Immature natural killer cell (primary cell): ENCODE measurements around the gene PTPRT. TPM values are rescaled to one million over a fixed set of nuclear protein-coding genes. Genes with fewer than 3 reads are reported as not detected.

Experiments
- DNase-seq, 3 donors: peaks; one replicate each; pipeline ENCODE4 v3.0.0; 2022; ENCODE audit warnings: mixed read lengths in 1 of 3
- H3K27ac Mint-ChIP-seq, 6 donors: one replicate each; pipeline ENCODE4 v1.8.0; 2020; ENCODE audit warnings: mixed read lengths in 6 of 6, mild to moderate bottlenecking in 5 of 6, inconsistent platforms in 4 of 6, moderate library complexity in 3 of 6
- H3K27me3 Mint-ChIP-seq, 3 donors: one replicate each; pipeline ENCODE4 v1.8.0; 2020 to 2021; ENCODE audit warnings: low read depth in 3 of 3, mild to moderate bottlenecking in 3 of 3, mixed read lengths in 3 of 3, moderate library complexity in 3 of 3, inconsistent platforms in 1 of 3
- H3K36me3 Mint-ChIP-seq, 3 donors: one replicate each; pipeline ENCODE4 v1.8.0; 2020; ENCODE audit warnings: mixed read lengths in 3 of 3, inconsistent platforms in 2 of 3, mild to moderate bottlenecking in 2 of 3
- H3K4me1 Mint-ChIP-seq, 2 donors: one replicate each; pipeline ENCODE4 v1.8.0; 2020; ENCODE audit warnings: inconsistent platforms in 2 of 2, mild to moderate bottlenecking in 2 of 2, mixed read lengths in 2 of 2, moderate library complexity in 1 of 2
- H3K4me3 Mint-ChIP-seq, 5 donors: one replicate each; pipeline ENCODE4 v1.8.0; 2020; ENCODE audit warnings: mild to moderate bottlenecking in 5 of 5, mixed read lengths in 5 of 5, inconsistent platforms in 3 of 5, moderate library complexity in 3 of 5
- H3K9me3 Mint-ChIP-seq, 6 donors: one replicate each; pipeline ENCODE4 v1.8.0; 2020; ENCODE audit warnings: mild to moderate bottlenecking in 6 of 6, mixed read lengths in 6 of 6, inconsistent platforms in 4 of 6, moderate library complexity in 3 of 6
- polyA plus RNA-seq, 3 donors: library from polyadenylated mRNA; unstranded; fragments of 300-500 nt; fragmentation: Illumina TruSeq; gene quantifications; one replicate each; pipeline ENCODE4 v1.2.3, GENCODE V29; 2021

PTPRT gene
- polyA plus RNA-seq, 3 donors from 2014 or later: not detected

GRCh38 chr20:42368910-42369309 lies 820.8 kb downstream of the PTPRT start:
- H3K9me3 Mint-ChIP-seq: peaks cover 0 to 12% (median 4%) of the 10 kb centered on the region in 6 donors
- DNase-seq: no peak
- no peak overlapping the region for H3K4me3 Mint-ChIP-seq
- no peaks in the 10 kb centered on the region for H3K36me3 Mint-ChIP-seq
- H3K4me1 Mint-ChIP-seq: no peaks in the 10 kb centered on the region
- H3K27me3 Mint-ChIP-seq: peaks cover 0 to 4% (median 0%) of the 10 kb centered on the region in 3 donors
- no peak overlapping the region for H3K27ac Mint-ChIP-seq

- Mint-ChIP-seq H3K36me3 (no peaks in the 10 kb centered on the region), H3K27me3 (peaks cover 0 to 4% (median 2%) of the 10 kb centered on the region in 3 donors), H3K27ac (no peak overlapping the region), H3K4me1 (no peaks in the 10 kb centered on the region), H3K4me3 (no peak overlapping the region), H3K9me3 (peaks cover 0 to 12% (median 3%) of the 10 kb centered on the region in 6 donors)
- no peak for DNase-seq
Observed at GRCh38 chr20:42366626-42367025, 823.1 kb downstream of the PTPRT start.

GRCh38 chr20:42364446-42364845 lies 825.3 kb downstream of the PTPRT start:
- H3K4me1 Mint-ChIP-seq: no peaks in the 10 kb centered on the region
- peaks cover 0 to 12% (median 2%) of the 10 kb centered on the region in 6 donors for H3K9me3 Mint-ChIP-seq
- peaks cover 0 to 4% (median 2%) of the 10 kb centered on the region in 3 donors for H3K27me3 Mint-ChIP-seq
- no peak overlapping the region for H3K27ac Mint-ChIP-seq
- no peak overlapping the region for H3K4me3 Mint-ChIP-seq
- H3K36me3 Mint-ChIP-seq: no peaks in the 10 kb centered on the region
- no peak for DNase-seq

GRCh38 chr20:42361402-42361970 lies 828.2 kb downstream of the PTPRT start:
- no peak overlapping the region for H3K27ac Mint-ChIP-seq
- no peaks in the 10 kb centered on the region for H3K4me1 Mint-ChIP-seq
- H3K36me3 Mint-ChIP-seq: no peaks in the 10 kb centered on the region
- H3K4me3 Mint-ChIP-seq: no peak overlapping the region
- H3K27me3 Mint-ChIP-seq: peaks cover 0 to 2% (median 0%) of the 10 kb centered on the region in 3 donors
- DNase-seq: no peak
- H3K9me3 Mint-ChIP-seq: peaks cover 1 to 8% (median 3%) of the 10 kb centered on the region in 6 donors

- Mint-ChIP-seq H3K36me3 (no peaks in the 10 kb centered on the region), H3K9me3 (peaks cover 0 to 7% (median 2%) of the 10 kb centered on the region in 6 donors), H3K27me3 (peaks cover 0 to 2% (median 0%) of the 10 kb centered on the region in 3 donors), H3K4me1 (no peaks in the 10 kb centered on the region), H3K27ac (no peak overlapping the region), H3K4me3 (no peak overlapping the region)
- no peak for DNase-seq
Observed at GRCh38 chr20:42360621-42361020, 829.1 kb downstream of the PTPRT start.

- no peak for DNase-seq
- no peak overlapping the region for H3K4me3 Mint-ChIP-seq
- H3K9me3 Mint-ChIP-seq: peaks cover 0 to 7% (median 2%) of the 10 kb centered on the region in 6 donors
- no peaks in the 10 kb centered on the region for H3K36me3 Mint-ChIP-seq
- H3K4me1 Mint-ChIP-seq: no peaks in the 10 kb centered on the region
- no peak overlapping the region for H3K27ac Mint-ChIP-seq
- H3K27me3 Mint-ChIP-seq: peaks cover 0 to 2% (median 0%) of the 10 kb centered on the region in 3 donors
Observed at GRCh38 chr20:42359617-42360016, 830.1 kb downstream of the PTPRT start.

GRCh38 chr20:42352096-42352495 lies 837.6 kb downstream of the PTPRT start:
- Mint-ChIP-seq H3K4me1 (no peaks in the 10 kb centered on the region), H3K27ac (no peak overlapping the region), H3K4me3 (no peak overlapping the region), H3K36me3 (no peaks in the 10 kb centered on the region), H3K27me3 (peaks cover 0 to 2% (median 0%) of the 10 kb centered on the region in 3 donors), H3K9me3 (peaks cover 0 to 6% (median 4%) of the 10 kb centered on the region in 6 donors)
- DNase-seq: no peak

GRCh38 chr20:42350521-42350920 lies 839.2 kb downstream of the PTPRT start:
- Mint-ChIP-seq H3K4me1 (no peaks in the 10 kb centered on the region), H3K9me3 (peaks cover 0 to 8% (median 0%) of the 10 kb centered on the region in 6 donors)

GRCh38 chr20:42346189-42347170 lies 843.2 kb downstream of the PTPRT start:
- DNase-seq: no peak
- no peak overlapping the region for H3K4me3 Mint-ChIP-seq
- no peaks in the 10 kb centered on the region for H3K4me1 Mint-ChIP-seq
- H3K27me3 Mint-ChIP-seq: peaks cover 0 to 2% (median 0%) of the 10 kb centered on the region in 3 donors
- no peaks in the 10 kb centered on the region for H3K36me3 Mint-ChIP-seq
- peaks cover 0 to 6% (median 2%) of the 10 kb centered on the region in 6 donors for H3K9me3 Mint-ChIP-seq
- H3K27ac Mint-ChIP-seq: no peak overlapping the region

More at GRCh38 chr20:42350521-42350920, 839.2 kb downstream of the PTPRT start:
- Mint-ChIP-seq H3K27me3 (peaks cover 0 to 2% (median 0%) of the 10 kb centered on the region in 3 donors), H3K36me3 (no peaks in the 10 kb centered on the region), H3K27ac (no peak overlapping the region), H3K4me3 (no peak overlapping the region)
- DNase-seq: no peak

- Mint-ChIP-seq H3K36me3 (no peaks in the 10 kb centered on the region), H3K9me3 (peaks cover 0 to 10% (median 3%) of the 10 kb centered on the region in 6 donors), H3K27ac (no peak overlapping the region), H3K27me3 (peaks cover 0 to 3% (median 0%) of the 10 kb centered on the region in 3 donors), H3K4me3 (no peak overlapping the region), H3K4me1 (no peaks in the 10 kb centered on the region)
- DNase-seq: no peak
Observed at GRCh38 chr20:42341654-42342053, 848.1 kb downstream of the PTPRT start.

GRCh38 chr20:42340368-42340767 lies 849.3 kb downstream of the PTPRT start:
- peaks cover 0 to 3% (median 0%) of the 10 kb centered on the region in 3 donors for H3K27me3 Mint-ChIP-seq
- H3K9me3 Mint-ChIP-seq: peaks cover 0 to 10% (median 4%) of the 10 kb centered on the region in 6 donors
- DNase-seq: no peak
- no peak overlapping the region for H3K4me3 Mint-ChIP-seq
- no peaks in the 10 kb centered on the region for H3K36me3 Mint-ChIP-seq
- H3K27ac Mint-ChIP-seq: no peak overlapping the region
- H3K4me1 Mint-ChIP-seq: no peaks in the 10 kb centered on the region

GRCh38 chr20:42338294-42339201 lies 851.2 kb downstream of the PTPRT start:
- Mint-ChIP-seq H3K36me3 (no peaks in the 10 kb centered on the region), H3K27ac (no peak overlapping the region), H3K27me3 (peaks cover 0 to 3% (median 0%) of the 10 kb centered on the region in 3 donors), H3K4me3 (no peak overlapping the region), H3K4me1 (no peaks in the 10 kb centered on the region), H3K9me3 (peaks cover 0 to 10% (median 4%) of the 10 kb centered on the region in 6 donors)
- DNase-seq: no peak

- no peak for DNase-seq
- Mint-ChIP-seq H3K27me3 (peaks cover 0 to 2% (median 0%) of the 10 kb centered on the region in 3 donors), H3K27ac (no peak overlapping the region), H3K36me3 (no peaks in the 10 kb centered on the region), H3K4me1 (no peaks in the 10 kb centered on the region), H3K9me3 (peaks cover 0 to 10% (median 4%) of the 10 kb centered on the region in 6 donors), H3K4me3 (no peak overlapping the region)
Observed at GRCh38 chr20:42336576-42336975, 853.1 kb downstream of the PTPRT start.
